NCI-H345 treated with DMSO at 0.1 percent for 48 hours (cell line): ENCODE results near the gene SLC17A4.

Source experiments
- DNase-seq: peaks from one replicate; lab custom pipeline; 2025; ENCODE audit not compliant: unreplicated experiment; lab: John Stamatoyannopoulos, UW

Gene SLC17A4

DNA sequence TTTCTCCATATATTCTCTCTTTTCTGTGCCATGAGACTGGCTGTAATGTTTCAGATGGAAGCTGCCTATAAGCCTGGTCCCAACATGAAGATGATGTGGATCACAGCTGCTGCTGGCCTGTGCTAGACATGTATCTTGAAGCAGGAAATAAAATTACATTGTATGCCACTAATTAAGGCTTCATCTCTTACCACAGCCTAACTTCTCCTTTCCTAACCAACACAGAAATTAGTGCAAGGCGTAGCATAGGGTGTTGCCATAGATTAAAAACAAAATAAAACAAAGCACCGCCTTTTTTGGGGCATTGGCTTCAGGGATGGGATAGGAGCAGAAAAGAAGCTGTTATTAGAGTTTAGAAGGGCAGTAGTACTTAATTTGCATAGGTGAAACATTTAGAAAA is 4.7 kb upstream of the SLC17A4 start:
- no peak for DNase-seq

DNA sequence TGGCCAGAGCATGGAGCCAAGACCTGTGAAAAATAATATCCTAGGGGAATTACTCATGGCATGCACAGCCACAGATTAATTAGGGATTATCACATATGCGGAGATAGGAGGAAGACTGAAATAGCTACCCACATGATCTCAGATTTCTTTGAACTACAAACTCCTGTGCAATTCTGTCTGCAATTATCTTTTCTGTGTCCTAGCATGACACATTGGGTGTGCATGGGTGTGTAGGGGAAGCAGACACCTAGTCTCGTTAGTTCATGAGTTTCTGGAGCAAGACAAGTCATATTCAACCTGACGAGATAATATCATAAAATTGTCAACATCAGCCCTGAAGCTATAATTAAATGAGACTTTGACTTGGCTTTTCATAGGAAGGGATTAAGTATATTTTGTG is 3.6 kb upstream of the SLC17A4 start:
- no peak for DNase-seq

GRCh38 chr6:25753079-25753478 is 1.5 kb upstream of the SLC17A4 start:
- DNase-seq = no peak

- no peak for DNase-seq
Observed at GRCh38 chr6:25755483-25755882, 941 bp downstream of the SLC17A4 start.

- DNase-seq = no peak
Observed at GRCh38 chr6:25756382-25757363, 2.1 kb downstream of the SLC17A4 start.

DNA sequence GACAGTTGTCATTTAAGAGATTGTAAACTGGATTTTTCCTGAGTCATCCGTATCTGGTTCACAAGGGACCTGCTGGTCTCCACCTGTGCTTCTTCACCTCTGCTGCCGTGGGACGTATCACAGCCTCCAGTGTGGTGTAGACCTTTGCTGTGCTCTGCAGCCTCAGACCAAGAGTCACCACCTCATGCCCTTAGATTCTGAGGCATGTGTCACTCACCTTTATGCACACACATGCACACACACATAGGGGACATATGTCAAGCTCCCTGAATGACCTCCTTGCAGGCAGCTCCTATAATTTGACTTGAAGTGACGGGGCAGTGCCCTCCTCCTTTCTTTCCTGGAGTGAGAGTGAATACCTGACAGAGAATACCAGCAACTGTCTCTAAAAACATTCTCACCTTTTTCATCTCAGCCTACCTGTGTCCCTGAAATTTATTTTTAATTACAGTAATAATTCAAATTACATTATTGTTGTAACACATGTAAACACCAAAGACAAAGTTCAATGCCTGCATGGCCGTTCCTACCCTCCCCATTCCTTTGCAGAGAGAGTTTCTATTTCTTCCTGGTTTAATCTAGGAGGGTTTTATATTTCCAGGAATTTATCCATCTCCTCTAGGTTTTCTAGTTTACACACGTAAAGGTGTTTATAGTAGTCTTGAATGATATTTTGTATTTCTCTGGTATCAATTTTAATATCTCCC is 3.5 kb downstream of the SLC17A4 start:
- no peak for DNase-seq

GRCh38 chr6:25764611-25765010 is 10.1 kb downstream of the SLC17A4 start:
- DNase-seq = no peak

DNA sequence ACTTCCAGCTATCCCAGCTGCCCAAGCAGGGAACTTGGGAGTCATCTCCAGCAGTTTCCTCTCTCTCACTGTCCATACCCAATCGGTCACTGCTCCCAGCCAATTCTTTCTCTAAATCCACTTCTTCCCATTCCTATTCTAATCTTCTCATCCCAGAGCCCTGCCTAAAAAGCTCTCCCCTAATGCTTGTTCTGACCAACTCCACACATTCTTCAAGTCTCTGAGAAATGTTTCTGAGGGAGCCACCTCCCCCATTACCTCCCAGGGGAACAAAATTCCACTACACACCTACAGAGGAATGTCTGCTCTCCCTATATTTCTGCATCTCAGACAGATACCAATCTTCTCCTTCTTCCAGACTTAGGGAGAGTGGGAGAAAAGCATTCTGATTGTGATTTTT is 14.0 kb downstream of the SLC17A4 start:
- DNase-seq = no peak

DNA sequence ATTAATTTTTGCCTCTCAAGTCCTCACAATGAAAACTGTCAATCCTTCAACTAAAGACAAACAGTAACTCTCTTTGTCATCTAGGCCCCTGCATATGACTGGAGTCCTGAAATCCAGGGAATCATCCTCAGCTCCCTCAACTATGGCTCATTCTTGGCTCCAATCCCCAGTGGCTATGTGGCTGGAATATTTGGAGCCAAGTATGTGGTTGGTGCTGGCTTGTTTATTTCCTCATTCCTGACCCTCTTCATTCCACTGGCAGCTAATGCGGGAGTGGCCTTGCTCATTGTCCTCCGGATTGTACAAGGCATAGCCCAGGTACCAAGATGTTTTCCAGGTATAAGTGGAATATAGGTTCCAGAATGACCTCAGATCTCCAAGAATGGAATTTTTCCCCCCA is 15.4 kb downstream of the SLC17A4 start:
- no peak for DNase-seq

GRCh38 chr6:25774120-25774715 is 19.7 kb downstream of the SLC17A4 start:
- DNase-seq = no peak

DNA sequence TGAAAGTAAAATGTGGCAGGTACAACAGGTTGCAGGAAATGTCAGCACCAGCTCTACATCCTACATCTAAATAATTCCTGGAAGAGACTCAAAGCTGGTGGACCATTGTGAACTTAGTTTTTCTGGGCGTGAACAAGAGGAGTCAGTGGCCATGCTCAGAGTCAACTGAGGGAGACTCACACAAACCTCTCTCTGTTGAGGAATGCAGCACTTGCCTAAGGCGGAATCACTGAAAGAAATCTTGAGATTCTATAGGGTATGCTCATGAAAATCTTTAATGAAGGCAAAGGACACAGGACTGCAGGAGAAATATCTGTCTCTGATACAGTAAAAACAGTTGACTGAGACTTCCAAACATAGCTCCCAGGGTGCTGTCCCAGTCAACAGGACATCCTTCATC is 22.5 kb downstream of the SLC17A4 start:
- DNase-seq = no peak

GRCh38 chr6:25777856-25778649 is 23.5 kb downstream of the SLC17A4 start:
- DNase-seq = no peak

GRCh38 chr6:25781134-25781533 is 26.6 kb downstream of the SLC17A4 start:
- no peak for DNase-seq

DNA sequence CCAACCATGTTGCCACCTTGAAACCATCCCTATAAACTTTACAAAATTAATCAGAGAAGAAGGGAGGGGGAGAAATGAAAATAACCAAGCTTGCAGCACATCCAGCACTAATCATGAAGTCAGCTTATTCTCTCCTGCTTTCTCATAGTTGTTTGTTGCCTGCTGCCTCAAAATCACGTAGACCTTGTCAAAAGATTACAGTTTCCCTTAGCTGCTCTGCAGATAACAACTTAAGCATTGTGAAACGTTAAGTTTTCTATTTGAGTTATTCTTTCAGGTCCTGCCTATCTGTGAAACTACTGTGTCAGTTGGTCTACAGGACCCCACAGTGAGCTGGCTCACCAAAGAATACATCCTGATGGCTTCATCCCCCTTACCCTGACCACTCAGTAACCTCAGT is 32.9 kb downstream of the SLC17A4 start:
- no peak for DNase-seq

- no peak for DNase-seq
Observed at GRCh38 chr6:25788305-25788922, 33.9 kb downstream of the SLC17A4 start.

- DNase-seq = no peak
Observed at GRCh38 chr6:25789475-25789874, 34.9 kb downstream of the SLC17A4 start.

DNA sequence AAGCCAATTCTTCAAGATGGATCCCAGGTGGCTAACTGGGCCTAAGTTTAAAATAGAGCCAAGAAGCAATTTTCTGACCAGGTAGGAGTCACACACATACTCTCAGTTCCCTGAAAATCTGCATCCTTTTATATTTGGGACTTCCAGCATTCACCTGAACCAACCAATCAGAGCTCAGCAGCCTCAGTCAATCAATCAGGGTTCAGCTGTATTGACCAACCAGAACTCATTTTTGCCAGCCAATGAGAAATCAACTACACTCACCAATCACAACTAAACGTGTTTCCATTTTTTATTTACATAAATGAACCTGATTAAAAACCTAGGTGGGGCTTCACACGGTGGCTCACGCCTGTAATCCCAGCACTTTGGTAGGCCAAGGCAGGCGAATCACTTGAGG is 37.5 kb downstream of the SLC17A4 start:
- no peak for DNase-seq

DNA sequence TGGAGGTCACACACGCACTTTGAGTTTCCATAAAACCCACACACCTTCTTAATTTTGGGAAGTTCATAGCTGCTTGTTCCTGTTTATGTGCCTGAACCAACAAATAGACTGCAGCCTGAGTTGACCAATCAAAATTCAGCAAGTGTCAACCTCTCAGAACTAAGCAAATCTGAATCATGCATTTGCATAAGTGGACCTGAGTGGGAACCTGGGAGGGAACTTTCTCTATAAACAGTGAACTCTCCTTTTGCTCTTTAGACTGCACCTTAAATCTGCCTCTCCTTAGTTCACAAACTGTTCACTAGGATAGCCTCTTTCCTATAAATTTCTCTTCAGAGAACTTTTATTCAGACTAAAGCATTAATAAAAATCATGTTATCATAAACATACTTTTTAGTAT is 39.4 kb downstream of the SLC17A4 start:
- DNase-seq = no peak

GRCh38 chr6:25794784-25795183 is 40.2 kb downstream of the SLC17A4 start:
- no peak for DNase-seq

DNA sequence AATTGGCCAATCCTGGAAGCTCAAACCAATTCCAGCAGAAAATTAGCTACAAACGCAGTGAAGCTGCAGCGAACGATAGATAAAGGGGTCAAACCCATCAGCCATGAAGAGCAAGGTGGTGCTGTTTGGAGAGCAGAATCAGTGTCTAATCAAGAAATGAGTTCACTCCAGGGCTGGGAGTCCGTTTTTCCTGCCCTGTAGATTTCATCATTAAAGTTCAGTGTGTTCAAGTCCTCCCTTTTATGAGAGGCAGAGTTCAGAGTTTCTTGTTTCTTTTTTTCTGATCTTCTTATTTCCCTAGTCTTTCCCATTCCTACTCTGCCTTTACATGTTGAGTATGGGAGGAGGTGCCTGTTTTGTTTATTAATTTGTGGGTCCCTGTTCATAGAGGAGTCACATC is 46.9 kb downstream of the SLC17A4 start:
- no peak for DNase-seq

DNA sequence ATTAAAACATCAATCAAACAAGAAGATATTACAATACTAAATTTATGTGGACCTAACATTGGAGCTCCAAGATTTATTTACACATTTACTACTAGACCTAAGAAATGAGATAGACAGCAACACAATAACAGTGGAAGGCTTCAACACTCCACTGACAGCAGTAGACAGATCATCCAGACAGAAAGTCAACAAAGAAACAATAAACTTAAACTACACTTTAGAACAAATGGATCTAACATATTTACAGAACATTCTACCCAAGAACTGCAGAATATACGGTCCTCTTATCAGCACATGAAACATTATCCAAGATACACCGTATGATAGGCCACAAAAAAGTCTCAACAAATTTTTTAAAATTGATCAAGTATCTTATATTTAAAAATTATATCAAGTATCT is 50.3 kb downstream of the SLC17A4 start:
- DNase-seq = no peak
